Fibroblast of mammary gland (primary cell): ENCODE data around the gene IL1RAPL2.

Experiments used
- DNase-seq: peaks from one replicate; pipeline ENCODE4 v3.0.0-alpha.2; 2010; ENCODE audit warnings: low read depth
- H3K4me3 ChIP-seq: 2 replicates; pipeline ENCODE4 v1.5.1; 2011; ENCODE audit warnings: low read depth, mild to moderate bottlenecking, low read length, moderate library complexity; ENCODE audit not compliant: control insufficient read depth
- CTCF ChIP-seq: conservative IDR thresholded peaks from 2 replicates; pipeline ENCODE4 v1.5.1; 2011; ENCODE audit warnings: low read depth, low read length, inconsistent platforms; ENCODE audit not compliant: control insufficient read depth, insufficient read depth

IL1RAPL2 gene

GRCh38 chrX:105191878-105192277 lies 625.9 kb downstream of the IL1RAPL2 start:
- H3K4me3 ChIP-seq: no peak overlapping the region
- DNase-seq: peak; percentile 23
- TF ChIP-seq CTCF: peak; percentile 64

- no peak overlapping the region for H3K4me3 ChIP-seq
- DNase-seq: no peak
- TF ChIP-seq CTCF: no peak
These were observed 643.4 kb downstream of the IL1RAPL2 start for GRCh38 chrX:105209406-105209805.

GRCh38 chrX:105210258-105210657 lies 644.3 kb downstream of the IL1RAPL2 start:
- no peak for DNase-seq
- TF ChIP-seq CTCF: peak; percentile 27
- H3K4me3 ChIP-seq: no peak overlapping the region

GRCh38 chrX:105211066-105211575 lies 645.1 kb downstream of the IL1RAPL2 start:
- TF ChIP-seq CTCF: no peak
- peak; percentile 2 for DNase-seq
- no peak overlapping the region for H3K4me3 ChIP-seq

- no peak overlapping the region for H3K4me3 ChIP-seq
- DNase-seq: no peak
- TF ChIP-seq CTCF: no peak
These were observed 653.7 kb downstream of the IL1RAPL2 start for GRCh38 chrX:105219454-105220401.

- DNase-seq: no peak
- TF ChIP-seq CTCF: no peak
- no peak within 1 kb of the TSS for H3K4me3 ChIP-seq
These were observed 654.6 kb downstream of the IL1RAPL2 start, which contains the start of gene TEX13A for GRCh38 chrX:105220636-105221035. Gene TEX13A (minus strand): TSS chrX:105220694. CDS start chrX:105220397, 297 bp downstream.
